ENCODE measurements around the gene UBIAD1.

- no peak for TF ChIP-seq TAF1 (IDR thresholded peaks at IDR 0.05; ENCODE audit: low read depth, low read length)
- no peak for TF ChIP-seq POLR2A (IDR thresholded peaks at IDR 0.05; ENCODE audit: low read depth, low read length)
Observed at GRCh38 chr1:11284784-11285183, 11.8 kb downstream of the UBIAD1 start.

All from GM12891 (cell line).